B cell (primary cell): ENCODE results near the gene ATG13. TPM values are rescaled to one million over a fixed set of nuclear protein-coding genes. Genes with fewer than 3 reads are reported as not detected.
"Not testable (repeated sequence)": the region's sequence is repeated elsewhere in the genome, so short reads cannot be mapped to it uniquely, and the experiment has no call there.

Source experiments
- ATAC-seq: fragments of 200-7000 bp; cut with Tn5 transposase; one replicate; pipeline ENCODE4 v1.10.0; 2021; ENCODE audit warnings: low read depth, mild to moderate bottlenecking, moderate number of reproducible peaks, moderate library complexity
- CTCF ChIA-PET: fragments of 350-600 bp; sonication (Branson Sonifier 250); formaldehyde crosslinking; loops from one replicate; lab custom pipeline; 2021; ENCODE audit warnings: antibody characterized with exemption, inconsistent platforms; lab: Charles Lee
- POLR2A ChIA-PET: fragments of 350-600 bp; sonication (Branson Sonifier 250); formaldehyde crosslinking; loops from one replicate; lab custom pipeline; 2021; ENCODE audit warnings: antibody characterized with exemption; lab: Charles Lee
- DNase-seq: peaks from one replicate; pipeline ENCODE4 v3.0.0; 2013
- H2AFZ ChIP-seq: 2 replicates; pipeline ENCODE4 v1.6.1; 2012; ENCODE audit warnings: mild to moderate bottlenecking, low read depth, low read length; ENCODE audit not compliant: insufficient read depth, poor library complexity, severe bottlenecking
- H3K27ac ChIP-seq, 2 donors: 1 replicate in 1 of 2; 2 replicates in 1 of 2; pipeline ENCODE4 v1.5.1; 2012 to 2013; ENCODE audit warnings: low read length in 2 of 2, mild to moderate bottlenecking in 2 of 2, moderate library complexity in 1 of 2
- H3K27me3 ChIP-seq, 4 experiments: fragments of 200-600 bp in 1 of 4; sonication (generic) in 1 of 4; replicated peaks in 1 of 4; 1 replicate in 2 of 4; 2 replicates in 2 of 4; pipeline versions ENCODE4 v1.6.1 to v1.7.0; 2013 to 2016; ENCODE audit warnings: low read length in 3 of 4, mild to moderate bottlenecking in 2 of 4, mixed read lengths in 1 of 4, moderate library complexity in 1 of 4; ENCODE audit not compliant: insufficient read depth in 4 of 4, control insufficient read depth in 3 of 4; ENCODE audit errors: control extremely low read depth in 1 of 4
- H3K36me3 ChIP-seq, 2 experiments: replicated peaks in 1 of 2; 1 replicate in 1 of 2; 2 replicates in 1 of 2; pipeline versions ENCODE4 v1.6.1 to v1.7.1; 2013; ENCODE audit warnings: low read length in 1 of 2; ENCODE audit not compliant: insufficient read depth in 2 of 2, control insufficient read depth in 1 of 2; ENCODE audit errors: control extremely low read depth in 1 of 2, extremely low read depth in 1 of 2
- H3K4me1 ChIP-seq, 2 donors: fragments of 200-600 bp in 1 of 2; sonication (generic) in 1 of 2; 1 replicate in 1 of 2; 2 replicates in 1 of 2; pipeline versions ENCODE4 v1.5.1 to v1.6.1; 2013 to 2017; ENCODE audit warnings: low read length in 2 of 2; ENCODE audit not compliant: control insufficient read depth in 2 of 2, insufficient read depth in 2 of 2
- H3K4me2 ChIP-seq: replicated peaks from 2 replicates; pipeline ENCODE3; 2012; ENCODE audit warnings: mild to moderate bottlenecking, low read depth, low read length; ENCODE audit not compliant: poor library complexity, severe bottlenecking
- H3K4me3 ChIP-seq, 5 experiments: fragments of 200-600 bp in 1 of 5; sonication (generic) in 1 of 5; 1 replicate in 3 of 5; 2 replicates in 2 of 5; pipeline versions ENCODE4 v1.5.1 to v1.7.0; 2011 to 2016; ENCODE audit warnings: low read length in 4 of 5, mild to moderate bottlenecking in 4 of 5, low read depth in 2 of 5, control low read depth in 1 of 5, moderate library complexity in 1 of 5; ENCODE audit not compliant: insufficient read depth in 1 of 5; ENCODE audit errors: control extremely low read depth in 1 of 5, extremely low read depth in 1 of 5
- H3K79me2 ChIP-seq: fragments of 200-600 bp; sonication (generic); one replicate; pipeline ENCODE4 v1.6.0; 2016; ENCODE audit warnings: low read length; ENCODE audit not compliant: control insufficient read depth, insufficient read depth
- H3K9ac ChIP-seq: fragments of 200-600 bp; sonication (generic); 2 replicates; pipeline ENCODE4 v1.6.1; 2017; ENCODE audit warnings: mild to moderate bottlenecking, low read length, moderate library complexity
- H3K9me3 ChIP-seq, 3 donors: one replicate each; pipeline versions ENCODE4 v1.6.1 to v1.7.1; 2013; ENCODE audit warnings: low read length in 2 of 3; ENCODE audit not compliant: control insufficient read depth in 2 of 3, insufficient read depth in 1 of 3; ENCODE audit errors: control extremely low read depth in 1 of 3
- H4K20me1 ChIP-seq: 2 replicates; pipeline ENCODE4 v1.6.0; 2012; ENCODE audit warnings: mild to moderate bottlenecking, low read length; ENCODE audit not compliant: insufficient read depth, control insufficient read depth, poor library complexity, severe bottlenecking
- H3K27ac Mint-ChIP-seq: one replicate; pipeline ENCODE4 v1.8.0; 2021; ENCODE audit warnings: mixed read lengths
- H3K27me3 Mint-ChIP-seq: one replicate; pipeline ENCODE4 v1.8.0; 2021; ENCODE audit warnings: mixed read lengths
- H3K4me1 Mint-ChIP-seq: one replicate; pipeline ENCODE4 v1.8.0; 2021; ENCODE audit warnings: mixed read lengths
- H3K4me3 Mint-ChIP-seq: one replicate; pipeline ENCODE4 v1.8.0; 2021; ENCODE audit warnings: mixed read lengths
- H3K9me3 Mint-ChIP-seq: one replicate; pipeline ENCODE4 v1.8.0; 2022; ENCODE audit warnings: mixed read lengths; ENCODE audit not compliant: insufficient read depth
- CTCF ChIP-seq: fragments of 200-600 bp; IDR thresholded peaks from one replicate; pipeline ENCODE4 v1.8.0; 2022; ENCODE audit warnings: antibody characterized with exemption, mild to moderate bottlenecking
- EZH2 ChIP-seq: IDR thresholded peaks from 2 replicates; pipeline ENCODE4 v1.6.1; 2012; ENCODE audit warnings: borderline replicate concordance, low read depth, mild to moderate bottlenecking, moderate library complexity, low read length; ENCODE audit not compliant: insufficient read depth, poor library complexity, severe bottlenecking
- WGBS: methylation state at CpG from one replicate; pipeline ENCODE4 v1.1.5; 2013; ENCODE audit warnings: missing lambda C conversion rate; ENCODE audit not compliant: insufficient coverage; 5-methylcytosine and 5-hydroxymethylcytosine counted together
- intact Hi-C: fragments of 100-400 bp; cut with micrococcal nuclease; formaldehyde crosslinking; loops from one replicate; pipeline ENCODE4 v1.10.0; 2022
- polyA plus RNA-seq: library from polyadenylated mRNA; depleted of rRNA; stranded (reverse); fragments of >200 nt; gene quantifications from 2 replicates; pipeline ENCODE4 v1.2.3, GENCODE V29; 2012
- total RNA-seq, 2 donors: library from RNA; stranded (reverse); fragments of 120-200 nt in 1 of 2; gene quantifications; 1 replicate in 1 of 2; 2 replicates in 1 of 2; pipeline versions ENCODE4 v1.2.3 to v1.2.4, GENCODE V29; 2013 to 2022

Gene ATG13
- total and polyA plus RNA-seq, 2 donors (not counting 1 experiment from before 2014, with no cell fraction given), result 48.5 to 88.8 TPM

GRCh38 chr11:46712874-46713576 is 95.7 kb downstream of the ATG13 start:
- ATAC-seq (no peak), DNase-seq (no peak)
- no peaks in the 10 kb centered on the region for H4K20me1 ChIP-seq
- H3K4me3 ChIP-seq, result no peak overlapping the region
- intact Hi-C loops, result no loop called here
- Mint-ChIP-seq H3K9me3 (no peaks in the 10 kb centered on the region), H3K27me3 (no peaks in the 10 kb centered on the region), H3K4me1 (no peaks in the 10 kb centered on the region), H3K27ac (no peak overlapping the region), H3K4me3 (no peak overlapping the region)
- peaks cover 0 to 3% of the 10 kb centered on the region in 2 experiments for H3K36me3 ChIP-seq
- no peaks in the 10 kb centered on the region for H3K27me3 ChIP-seq
- no peak overlapping the region for H3K27ac ChIP-seq
- no peak overlapping the region for H3K4me2 ChIP-seq
- no peaks in the 10 kb centered on the region for H3K79me2 ChIP-seq
- TF ChIP-seq EZH2 (no peak), CTCF (no peak)
- ChIA-PET CTCF (interaction anchor here (0.6 kb wide), 1 partner anchor 1986 kb away, joined by 4 read pairs; no protein-coding TSS in a partner anchor), POLR2A (no interaction called here)
- H3K9ac ChIP-seq, result no peak overlapping the region
- no peaks in the 10 kb centered on the region for H3K9me3 ChIP-seq
- WGBS, result 89% methylated on average over 4 of the region's 7 CpGs
- H3K4me1 ChIP-seq, result no peaks in the 10 kb centered on the region
- H2AFZ ChIP-seq, result no peak overlapping the region

- H3K9me3 ChIP-seq, intact Hi-C loops, H3K4me3 Mint-ChIP-seq, H4K20me1 ChIP-seq, H3K27ac ChIP-seq, POLR2A ChIA-PET, H3K27me3 Mint-ChIP-seq, H3K4me3 ChIP-seq, H3K4me1 Mint-ChIP-seq, ATAC-seq, H3K27ac Mint-ChIP-seq, H2AFZ ChIP-seq, CTCF ChIA-PET, H3K36me3 ChIP-seq, H3K9ac ChIP-seq, H3K79me2 ChIP-seq, DNase-seq, H3K4me1 ChIP-seq, H3K27me3 ChIP-seq, H3K4me2 ChIP-seq, H3K9me3 Mint-ChIP-seq: not testable (repeated sequence)
- no CpG with 5 or more reads among the region's 2 CpGs for WGBS
Observed at GRCh38 chr11:46717825-46718154, 100.4 kb downstream of the ATG13 start.
